Muscle of back (tissue), 11 donors: ENCODE measurements around the gene DDX20. TPM values are rescaled to one million over a fixed set of nuclear protein-coding genes. Genes with fewer than 3 reads are reported as not detected.

Experiments used
- DNase-seq, 3 donors: peaks; one replicate each; pipeline versions ENCODE4 v3.0.0 to v3.0.0-alpha.2; 2013
- polyA plus RNA-seq, 10 donors: library from polyadenylated mRNA; unstranded; fragments of 120-200 nt; gene quantifications; one replicate each; pipeline ENCODE4 v1.2.1, GENCODE V29; 2013; ENCODE audit not compliant: insufficient read length in 10 of 10

DDX20 gene
- polyA plus RNA-seq, 10 donors: 10.5 to 16.8 (median 11.3) TPM

GRCh38 chr1:111745675-111746613, 9.8 kb upstream of the DDX20 start:
- no peak for DNase-seq

- no peak for DNase-seq
Measured at GRCh38 chr1:111746614-111746999, 9.1 kb upstream of the DDX20 start.

GRCh38 chr1:111747282-111747734, 8.4 kb upstream of the DDX20 start:
- DNase-seq: peak in 2 of 3 donors; percentile 31 to 59

- no peak for DNase-seq
Measured at GRCh38 chr1:111747947-111748346, 7.8 kb upstream of the DDX20 start.

- DNase-seq: no peak
Measured at GRCh38 chr1:111749628-111750027, 6.1 kb upstream of the DDX20 start.

GRCh38 chr1:111750856-111751255, 4.8 kb upstream of the DDX20 start:
- no peak for DNase-seq

GRCh38 chr1:111751906-111752575, 3.7 kb upstream of the DDX20 start:
- no peak for DNase-seq

GRCh38 chr1:111754984-111755330, 744 bp upstream of the DDX20 start:
- peak in 2 of 3 donors; percentile 68 to 86 for DNase-seq

- no peak for DNase-seq
Measured at GRCh38 chr1:111756124-111756513, 418 bp downstream of the DDX20 start.

- no peak for DNase-seq
Measured at GRCh38 chr1:111758373-111758772, 2.7 kb downstream of the DDX20 start.

GRCh38 chr1:111761717-111762116, 6.0 kb downstream of the DDX20 start:
- no peak for DNase-seq

GRCh38 chr1:111762332-111762731, 6.6 kb downstream of the DDX20 start:
- no peak for DNase-seq

GRCh38 chr1:111768023-111768422, 12.3 kb downstream of the DDX20 start:
- DNase-seq: no peak

GRCh38 chr1:111768625-111769024, 12.9 kb downstream of the DDX20 start:
- DNase-seq: no peak

- DNase-seq: peak; percentile 54 to 75 (median 70)
Measured at GRCh38 chr1:111769517-111770146, 13.9 kb downstream of the DDX20 start.

- DNase-seq: no peak
Measured at GRCh38 chr1:111770916-111771315, 15.2 kb downstream of the DDX20 start.

- DNase-seq: no peak
Measured at GRCh38 chr1:111775966-111776365, 20.3 kb downstream of the DDX20 start.

- DNase-seq: peak in 1 of 3 donors; percentile 55
Measured at GRCh38 chr1:111776391-111776790, 20.7 kb downstream of the DDX20 start.

GRCh38 chr1:111776861-111777260, 21.2 kb downstream of the DDX20 start:
- DNase-seq: no peak

- no peak for DNase-seq
Measured at GRCh38 chr1:111777301-111777700, 21.6 kb downstream of the DDX20 start.

GRCh38 chr1:111778066-111778465, 22.4 kb downstream of the DDX20 start:
- no peak for DNase-seq

- peak in 1 of 3 donors; percentile 79 for DNase-seq
Measured at GRCh38 chr1:111778541-111779051, 22.9 kb downstream of the DDX20 start.
